Putamen (tissue), 1 donor: ENCODE data around the gene BPIFA1.

Experiments used
- DNase-seq: peaks from one replicate; pipeline ENCODE4 v3.0.0-alpha.2; 2016; ENCODE audit warnings: low spot score

The BPIFA1 gene

DNA sequence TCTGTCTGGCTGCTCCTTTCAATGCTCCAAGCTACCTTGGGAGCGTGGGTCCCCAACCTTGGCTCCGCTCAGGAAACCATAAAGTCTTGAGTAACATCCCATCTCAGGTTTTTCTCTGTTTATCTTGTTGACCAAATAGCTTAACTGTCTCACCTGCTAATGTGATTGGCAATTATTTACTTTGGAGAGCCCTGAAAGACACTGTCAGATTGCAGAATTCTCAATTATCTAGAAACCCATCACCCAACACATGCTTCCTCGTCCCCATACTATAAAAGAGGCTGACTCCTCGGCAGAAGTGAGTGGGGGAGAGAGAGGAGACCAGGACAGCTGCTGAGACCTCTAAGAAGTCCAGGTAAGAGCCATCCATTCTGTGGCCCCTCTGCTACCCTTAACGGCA lies at the start of gene BPIFA1:
Gene BPIFA1, plus strand, starts transcription at position 301 of the 400 bp plus-strand sequence. CDS start 1,716 bp downstream, outside the sequence.
- DNase-seq, result no peak

DNA sequence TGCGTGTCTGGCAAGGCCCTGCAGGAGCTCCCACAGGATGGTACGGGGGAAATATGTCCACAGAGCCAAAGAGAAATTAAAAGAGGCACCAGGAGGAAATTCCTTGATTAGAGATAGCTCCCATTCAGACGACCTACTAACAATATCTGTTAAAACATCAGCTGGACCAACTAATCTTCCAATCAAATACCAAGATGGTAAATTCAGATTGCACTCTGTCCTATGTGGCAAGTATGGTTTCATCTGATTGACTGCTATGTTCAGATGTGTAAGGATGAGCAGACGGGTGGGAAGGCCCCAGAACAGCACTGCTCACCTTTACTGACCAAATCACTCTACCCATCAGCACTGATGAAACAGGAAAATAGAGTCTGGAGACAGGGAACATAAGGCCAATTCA lies 48.3 kb upstream of the BPIFA1 start:
- DNase-seq, result no peak

DNA sequence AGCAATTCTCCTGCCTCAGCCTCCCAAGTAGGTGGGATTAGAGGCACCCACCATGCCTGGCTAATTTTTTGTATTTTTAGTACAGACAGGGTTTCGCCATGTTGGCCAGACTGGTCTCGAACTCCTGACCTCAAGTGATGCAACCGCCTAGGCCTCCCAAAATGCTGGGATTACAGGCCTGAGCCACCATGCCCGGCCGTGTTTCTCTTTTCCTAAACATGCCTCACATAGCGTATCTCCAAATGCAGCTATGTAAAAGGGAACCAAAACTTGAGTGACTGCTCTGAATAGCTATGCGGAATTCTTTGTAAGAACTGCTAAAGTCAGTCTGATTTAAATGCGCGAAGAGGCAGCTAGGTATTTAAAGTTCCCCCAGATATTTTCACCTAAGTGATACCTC lies 47.4 kb upstream of the BPIFA1 start:
- DNase-seq, result no peak

DNA sequence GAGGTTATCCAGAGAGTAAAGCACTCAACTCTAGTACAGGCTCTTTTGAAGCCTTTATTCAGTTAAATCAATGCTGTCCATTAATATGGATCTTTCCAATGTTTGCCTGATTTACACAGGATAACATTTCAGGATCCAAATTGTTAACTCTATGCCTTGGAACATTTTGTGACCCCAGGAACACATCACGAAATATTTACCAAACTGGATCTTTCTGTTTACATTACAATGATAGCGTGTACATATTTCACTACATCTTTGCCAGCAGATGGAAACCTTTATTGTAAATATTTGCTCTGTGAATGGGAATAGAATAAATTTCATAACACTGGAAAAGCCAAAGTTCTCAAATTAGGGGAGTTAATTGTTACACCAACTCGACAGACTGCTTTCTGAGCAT lies 44.3 kb upstream of the BPIFA1 start:
- no peak for DNase-seq

DNA sequence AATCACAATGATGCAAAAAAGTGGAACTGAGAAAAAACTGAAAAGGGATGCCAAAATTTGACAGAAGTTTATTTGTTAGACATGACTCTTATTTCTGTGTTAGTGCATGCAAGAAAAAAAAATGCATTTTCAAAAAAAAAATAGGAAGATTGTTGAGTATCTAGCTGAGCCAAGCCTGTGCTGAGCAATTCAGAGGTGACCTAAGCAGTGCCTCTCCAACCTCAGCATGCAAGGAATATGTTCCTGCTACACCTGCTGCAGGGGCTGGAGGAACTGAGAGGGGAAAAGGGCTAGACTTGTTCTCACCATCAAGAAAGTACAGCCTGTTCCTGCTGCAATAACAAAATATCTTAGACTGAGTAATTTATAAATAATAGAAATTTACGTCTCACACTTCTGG lies 43.8 kb upstream of the BPIFA1 start:
- no peak for DNase-seq

DNA sequence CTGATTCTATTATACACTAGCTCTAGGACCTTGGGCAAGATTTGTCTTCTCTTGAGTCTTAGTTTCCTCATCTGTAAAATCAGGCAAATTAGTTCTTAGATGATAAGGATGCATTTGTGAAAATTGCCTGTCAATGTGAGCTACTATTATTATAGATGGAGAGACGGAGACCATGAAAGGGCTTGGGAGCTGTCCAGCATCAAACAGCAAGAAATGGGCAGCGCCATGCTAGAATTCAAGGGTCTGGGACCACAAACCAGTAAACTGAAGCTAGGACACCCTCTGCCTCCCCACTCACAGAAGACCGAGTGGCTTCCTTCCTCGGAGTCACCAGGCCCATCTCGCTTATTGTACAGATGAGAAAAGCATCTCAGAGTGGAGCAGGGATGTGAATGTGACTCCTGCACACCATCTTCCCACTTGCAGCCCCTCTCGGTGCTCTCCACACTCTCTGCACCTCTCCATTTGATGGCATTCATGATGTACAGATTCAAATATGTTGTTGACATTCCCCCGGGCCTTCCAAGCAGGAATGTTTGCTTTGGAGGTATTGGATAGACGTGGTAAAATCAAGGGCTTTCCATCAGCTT lies 42.8 kb upstream of the BPIFA1 start:
- DNase-seq, result no peak

DNA sequence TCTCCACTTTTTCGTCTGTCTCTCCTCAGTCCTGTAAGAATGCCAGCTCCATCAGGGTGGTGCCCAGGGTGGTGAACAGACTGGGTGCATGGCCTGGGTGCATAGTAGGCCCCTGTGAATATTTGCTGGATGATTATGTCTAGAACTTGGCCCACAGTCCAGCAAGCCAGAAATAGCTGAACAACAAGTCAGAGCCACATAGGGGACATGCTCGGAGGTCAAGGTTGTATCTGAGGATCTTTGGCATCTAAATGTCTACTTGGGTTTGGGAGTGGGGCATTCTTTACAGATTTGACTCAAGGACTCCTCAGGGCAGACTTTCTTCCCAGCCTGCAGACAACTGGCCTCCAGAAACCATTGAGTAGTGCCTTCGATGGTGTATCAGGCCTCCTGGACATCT lies 36.8 kb upstream of the BPIFA1 start:
- DNase-seq, result no peak

DNA sequence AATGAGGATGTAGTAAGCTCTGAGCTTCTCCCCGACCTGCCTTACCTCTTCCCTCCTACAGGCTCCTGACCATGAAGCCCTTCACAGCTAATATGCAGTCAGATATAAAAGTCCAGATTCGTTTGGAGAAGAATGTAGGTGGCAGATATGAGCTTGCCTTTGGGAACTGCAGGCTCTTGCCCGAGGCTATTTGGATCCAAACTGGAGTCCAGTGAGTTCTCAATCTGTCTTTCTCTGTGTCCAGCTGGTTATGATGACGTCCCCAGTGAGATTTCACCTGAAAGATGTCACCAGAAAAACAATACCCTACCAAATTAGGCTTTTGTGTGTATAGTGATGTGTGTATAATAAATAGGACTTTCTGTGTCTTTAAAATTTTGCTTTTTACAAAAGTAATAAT lies 33.3 kb upstream of the BPIFA1 start:
- no peak for DNase-seq

DNA sequence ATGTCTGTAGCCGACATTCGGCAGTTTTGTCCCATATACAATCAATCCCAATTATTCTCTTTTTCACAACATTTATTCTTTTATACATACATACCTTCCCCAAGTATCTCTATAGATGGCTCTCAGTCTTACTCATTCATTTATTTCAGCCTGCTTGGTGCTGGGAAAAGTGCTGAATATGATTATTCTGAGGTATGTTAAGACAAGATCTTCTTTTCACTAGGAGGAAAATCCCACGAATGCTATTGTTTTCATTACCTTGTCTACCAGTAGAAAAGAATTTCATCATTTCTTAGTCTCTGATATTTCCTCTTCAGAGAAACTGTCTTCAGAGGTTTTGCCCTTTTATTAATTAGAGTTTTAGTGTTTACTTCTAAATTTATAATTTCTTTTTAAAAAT lies 32.4 kb upstream of the BPIFA1 start:
- no peak for DNase-seq

DNA sequence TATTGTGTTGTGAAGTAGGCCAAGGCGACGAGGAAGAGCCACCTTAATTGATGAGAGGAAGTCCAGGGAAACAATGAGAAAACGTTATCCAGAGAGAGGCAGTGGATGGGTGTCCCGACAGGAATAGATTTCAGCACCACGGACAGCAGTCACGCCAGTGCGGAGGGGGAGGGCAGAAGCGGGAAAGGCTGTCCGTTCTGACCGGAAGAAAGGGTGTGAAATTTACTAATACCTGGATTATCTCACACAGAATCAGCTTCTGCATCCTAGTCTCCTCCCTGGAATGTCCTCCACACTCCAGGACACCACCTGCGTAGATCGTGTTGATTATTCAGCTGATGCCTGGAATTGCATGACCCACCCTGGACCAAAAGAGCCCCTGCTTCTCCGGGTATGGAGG lies 26.0 kb upstream of the BPIFA1 start:
- DNase-seq, result peak; percentile 26

DNA sequence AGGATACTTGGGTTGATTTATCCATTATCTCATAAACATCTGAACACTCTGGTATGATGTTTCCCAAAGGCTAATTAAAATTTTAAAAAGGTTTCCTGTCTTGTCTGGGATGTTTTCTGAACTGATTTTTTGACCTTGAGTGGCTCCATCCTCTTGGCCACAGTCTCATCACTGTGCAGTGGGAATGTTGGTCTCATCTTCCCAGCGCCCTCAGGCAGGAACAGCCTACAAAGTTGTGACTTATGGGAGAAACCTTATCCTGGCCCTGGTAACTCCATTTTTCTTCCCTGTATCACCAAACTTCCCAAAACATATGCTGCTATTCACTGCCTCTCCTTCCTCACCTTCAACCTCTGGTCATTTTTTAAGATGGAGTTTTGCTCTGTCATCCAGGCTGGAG lies 25.4 kb upstream of the BPIFA1 start:
- no peak for DNase-seq

DNA sequence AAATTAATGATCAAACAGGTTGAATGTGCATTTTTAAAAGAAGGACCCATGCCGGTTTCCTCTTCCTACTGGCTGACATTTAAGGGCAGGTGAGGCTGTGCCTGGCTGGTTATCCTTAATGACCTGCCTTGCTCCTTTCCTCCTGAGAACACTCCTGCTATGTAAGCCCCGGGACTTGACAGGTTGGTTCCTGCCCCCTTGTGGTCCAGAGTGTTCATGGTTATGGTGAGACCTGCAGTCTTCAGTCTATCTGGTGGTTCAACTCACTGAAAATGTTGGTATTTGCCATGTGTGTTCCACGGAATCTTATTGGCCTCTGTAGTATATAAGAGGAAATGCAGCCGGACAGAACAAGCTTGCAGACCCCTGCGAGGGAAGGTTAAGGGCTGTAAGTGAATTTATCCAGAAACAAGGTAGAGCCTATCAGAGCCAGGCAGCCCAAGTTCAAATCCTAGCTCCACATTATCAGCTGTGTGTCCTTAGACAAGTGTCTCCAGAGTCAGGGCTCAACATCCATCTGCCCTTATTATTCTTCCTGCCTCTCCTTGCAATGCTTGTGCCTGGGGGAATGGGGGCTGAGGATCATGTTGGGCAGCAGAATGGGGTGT lies 23.9 kb upstream of the BPIFA1 start:
- peak; percentile 18 for DNase-seq

DNA sequence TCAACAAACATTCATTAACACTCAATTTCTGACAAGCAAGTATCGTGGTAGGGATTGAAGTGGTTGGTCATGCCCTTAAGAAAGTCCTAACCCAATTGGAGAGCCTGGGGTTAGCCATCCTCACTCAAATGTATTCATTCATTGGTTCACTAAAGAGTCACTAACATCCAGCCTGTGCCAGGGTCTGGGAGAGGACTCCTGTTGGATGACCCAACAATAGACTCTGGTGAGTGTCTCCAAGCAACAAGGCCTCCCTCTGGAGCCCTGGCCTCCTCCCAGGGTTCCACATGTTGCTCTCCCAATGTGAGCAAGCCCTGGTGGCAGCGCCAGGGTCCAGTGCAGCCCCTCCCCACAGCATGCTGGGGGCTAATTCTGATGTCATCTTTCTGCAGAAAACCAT lies 18.7 kb upstream of the BPIFA1 start, which contains the start of gene BPIFA3:
Gene BPIFA3, plus strand, starts transcription at position 301 of the 400 bp plus-strand sequence. CDS start 185 bp downstream, outside the sequence.
- DNase-seq, result no peak

DNA sequence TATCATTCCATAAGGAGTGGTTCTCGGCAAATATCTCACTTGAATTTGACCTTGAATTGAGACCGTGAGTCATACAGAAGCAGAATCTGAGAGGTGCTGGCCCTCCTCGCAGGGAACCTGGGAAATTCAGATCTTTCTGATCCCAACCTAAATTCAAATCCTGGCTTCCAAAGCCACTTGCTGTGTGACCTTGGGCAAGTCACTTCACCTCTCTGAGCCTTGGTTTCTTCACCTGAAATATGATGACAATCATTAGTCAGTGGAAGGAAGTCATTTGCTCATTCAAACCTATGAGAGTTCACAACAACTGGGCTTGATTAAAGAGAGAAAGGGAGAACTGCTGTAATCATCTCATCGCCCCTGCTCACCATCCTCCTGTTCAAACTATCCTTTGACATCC lies 11.4 kb upstream of the BPIFA1 start:
- DNase-seq, result no peak

DNA sequence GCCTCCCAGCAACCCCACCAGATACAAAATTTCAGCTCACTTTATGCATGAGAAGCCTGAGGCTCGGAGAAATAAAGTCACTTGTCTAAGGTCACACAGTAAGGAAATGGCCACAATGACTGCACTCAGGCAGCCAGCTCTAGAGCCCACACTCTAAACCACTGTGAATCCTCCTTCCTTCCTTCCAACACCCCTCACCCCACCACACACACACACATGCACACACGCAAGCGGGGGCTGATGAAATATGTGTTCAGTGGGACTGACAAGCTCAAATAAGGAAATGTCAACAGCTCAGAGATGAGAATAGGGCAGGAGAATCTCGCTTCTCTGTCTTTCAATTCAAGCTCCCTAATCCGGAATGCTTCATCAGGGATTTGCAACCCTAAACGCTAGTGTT lies 6.0 kb upstream of the BPIFA1 start:
- no peak for DNase-seq

DNA sequence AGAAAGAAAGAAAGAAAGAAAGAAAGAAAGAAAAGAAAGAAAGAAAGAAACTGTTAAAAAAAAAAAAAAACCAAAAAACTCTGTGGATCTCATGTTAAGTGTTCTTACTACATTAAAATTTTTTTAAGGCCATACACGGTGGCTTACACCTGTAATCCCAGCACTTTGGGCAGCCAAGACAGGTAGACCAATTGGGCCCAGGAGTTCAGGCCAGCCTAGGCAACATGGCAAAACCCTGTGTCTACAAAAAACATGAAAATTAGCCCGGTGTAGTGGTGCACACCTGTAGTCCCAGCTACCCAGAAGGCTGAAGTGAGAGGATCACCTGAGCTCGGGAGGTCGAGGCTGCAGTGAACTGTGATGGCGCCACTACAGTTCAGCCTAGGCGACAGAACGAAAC lies 4.6 kb upstream of the BPIFA1 start:
- DNase-seq, result no peak

DNA sequence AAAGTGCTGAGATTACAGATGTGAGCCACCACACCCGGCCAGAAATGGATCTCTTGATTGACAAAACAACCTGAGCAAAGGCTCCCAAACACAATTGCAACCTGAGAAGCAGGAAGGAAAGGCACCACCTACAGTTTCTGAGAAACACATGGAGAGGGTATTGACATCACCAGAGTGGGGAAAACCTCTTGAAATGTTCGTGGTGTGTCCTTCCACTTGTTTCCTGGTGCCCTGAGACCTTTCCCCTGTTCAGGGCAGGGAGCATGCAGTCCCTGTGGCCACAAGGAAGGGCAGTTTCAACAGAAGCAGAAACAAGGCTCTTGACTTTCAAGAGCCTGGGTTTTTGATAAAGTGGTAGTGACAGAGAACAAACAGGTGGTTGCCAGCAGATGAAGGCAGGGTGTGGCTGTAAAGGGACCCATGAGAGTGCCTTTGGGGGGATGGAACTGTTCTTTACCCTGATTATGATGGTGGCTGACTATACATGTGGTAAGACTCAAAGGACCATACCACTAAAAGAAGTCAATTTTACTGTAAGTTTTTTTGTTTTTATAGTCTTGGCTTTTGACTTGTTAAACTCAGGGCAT lies 3.2 kb upstream of the BPIFA1 start:
- DNase-seq, result no peak

DNA sequence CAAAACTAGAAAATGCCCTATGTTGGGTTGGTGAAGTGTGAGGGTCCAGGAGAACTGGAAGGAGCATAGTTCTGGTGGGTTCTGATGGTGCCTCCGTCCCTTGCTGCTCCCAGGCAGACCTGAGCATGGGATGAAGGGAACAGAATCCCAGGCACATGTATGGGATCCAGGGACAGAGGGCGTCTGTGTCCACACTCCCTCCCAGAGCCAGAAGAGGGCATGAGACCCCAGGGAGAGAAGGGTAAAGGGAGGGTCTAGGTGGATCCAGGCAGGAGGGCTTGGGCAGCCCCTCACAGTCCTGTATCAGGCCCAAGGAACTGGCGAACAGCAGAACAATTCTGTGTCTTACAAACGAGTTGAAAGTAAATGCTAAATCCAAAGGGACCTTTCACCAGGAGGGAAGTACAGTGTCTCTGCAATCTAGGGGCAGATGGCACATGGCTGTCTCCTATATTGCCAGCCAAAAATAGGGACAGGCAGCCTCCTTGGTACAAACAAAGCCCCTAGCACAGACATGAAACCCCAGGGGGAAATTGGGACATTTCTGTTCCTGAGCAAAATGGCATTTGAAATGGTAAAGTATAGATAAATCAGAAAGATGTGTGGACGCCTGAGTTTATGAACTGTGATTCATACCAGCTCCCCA lies 2.5 kb upstream of the BPIFA1 start:
- no peak for DNase-seq

DNA sequence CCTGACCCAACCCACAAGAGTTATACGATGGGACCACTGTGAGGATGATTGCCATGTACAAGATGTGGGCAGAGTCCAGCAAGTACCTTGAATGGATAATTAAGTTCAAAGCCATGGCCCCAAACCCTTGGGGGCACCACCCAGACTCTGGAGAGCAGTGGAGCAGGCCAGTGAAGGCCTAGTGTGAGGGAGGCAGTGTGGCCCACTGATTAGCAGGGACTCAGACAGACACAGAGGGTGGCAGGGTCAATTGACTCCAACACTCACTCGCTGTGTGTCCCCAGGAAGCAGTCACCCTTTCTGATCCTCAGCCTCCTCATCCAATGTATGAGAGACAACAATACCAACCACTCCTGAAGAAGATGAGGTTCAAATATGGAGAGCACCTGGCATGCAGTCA lies 1.7 kb upstream of the BPIFA1 start:
- no peak for DNase-seq

DNA sequence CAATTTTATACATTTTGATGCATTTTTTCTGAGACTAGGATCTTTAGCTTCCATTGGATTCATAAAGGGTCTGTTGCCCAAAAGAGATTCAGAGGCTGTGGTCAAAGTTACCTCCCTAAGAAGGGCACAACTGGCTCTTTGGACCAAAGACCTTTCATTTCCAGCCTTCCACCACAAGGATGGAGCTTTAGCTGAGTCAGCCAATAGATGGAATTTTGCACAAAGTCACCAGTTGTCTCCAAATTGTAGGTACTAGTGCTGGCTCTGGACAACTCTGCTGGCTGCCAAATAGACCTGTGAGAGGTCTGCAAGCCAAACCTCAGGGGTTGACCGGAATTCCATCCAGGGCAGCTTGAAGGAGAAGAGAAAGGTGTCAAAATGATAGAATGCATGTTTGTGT lies 555 bp downstream of the BPIFA1 start:
- no peak for DNase-seq

DNA sequence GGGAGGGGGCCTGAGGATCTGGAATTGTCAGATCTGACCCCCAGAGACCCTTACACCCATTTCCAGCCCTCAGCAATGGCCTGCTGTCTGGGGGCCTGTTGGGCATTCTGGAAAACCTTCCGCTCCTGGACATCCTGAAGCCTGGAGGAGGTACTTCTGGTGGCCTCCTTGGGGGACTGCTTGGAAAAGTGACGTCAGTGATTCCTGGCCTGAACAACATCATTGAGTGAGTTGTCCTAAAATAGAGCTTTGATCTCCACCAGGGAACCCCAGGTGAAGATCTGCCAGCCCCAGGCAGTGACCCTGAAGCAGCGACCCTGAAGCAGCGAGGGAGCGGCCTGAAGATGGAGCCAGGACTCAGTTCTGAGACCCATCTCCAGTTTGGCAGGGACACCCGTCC lies 2.2 kb downstream of the BPIFA1 start:
- no peak for DNase-seq

DNA sequence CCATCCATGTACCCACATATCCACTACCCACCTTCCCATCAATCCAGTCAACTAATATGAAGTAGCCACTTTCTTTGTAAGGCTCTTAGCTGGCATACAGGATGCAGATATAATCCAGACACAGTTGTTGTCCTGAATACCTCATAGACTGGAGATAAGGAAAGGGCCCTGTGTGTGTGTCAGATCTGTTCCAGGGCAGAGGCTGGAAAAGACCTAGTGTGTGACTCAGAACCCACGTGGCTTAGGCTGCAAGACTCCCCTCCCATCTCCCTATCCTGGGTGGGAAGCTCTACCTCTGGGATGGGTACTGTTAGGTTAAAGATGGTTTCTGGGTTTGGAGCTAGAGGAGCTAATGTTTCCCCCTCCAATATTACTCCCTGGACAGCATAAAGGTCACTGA lies 3.6 kb downstream of the BPIFA1 start:
- DNase-seq, result no peak

DNA sequence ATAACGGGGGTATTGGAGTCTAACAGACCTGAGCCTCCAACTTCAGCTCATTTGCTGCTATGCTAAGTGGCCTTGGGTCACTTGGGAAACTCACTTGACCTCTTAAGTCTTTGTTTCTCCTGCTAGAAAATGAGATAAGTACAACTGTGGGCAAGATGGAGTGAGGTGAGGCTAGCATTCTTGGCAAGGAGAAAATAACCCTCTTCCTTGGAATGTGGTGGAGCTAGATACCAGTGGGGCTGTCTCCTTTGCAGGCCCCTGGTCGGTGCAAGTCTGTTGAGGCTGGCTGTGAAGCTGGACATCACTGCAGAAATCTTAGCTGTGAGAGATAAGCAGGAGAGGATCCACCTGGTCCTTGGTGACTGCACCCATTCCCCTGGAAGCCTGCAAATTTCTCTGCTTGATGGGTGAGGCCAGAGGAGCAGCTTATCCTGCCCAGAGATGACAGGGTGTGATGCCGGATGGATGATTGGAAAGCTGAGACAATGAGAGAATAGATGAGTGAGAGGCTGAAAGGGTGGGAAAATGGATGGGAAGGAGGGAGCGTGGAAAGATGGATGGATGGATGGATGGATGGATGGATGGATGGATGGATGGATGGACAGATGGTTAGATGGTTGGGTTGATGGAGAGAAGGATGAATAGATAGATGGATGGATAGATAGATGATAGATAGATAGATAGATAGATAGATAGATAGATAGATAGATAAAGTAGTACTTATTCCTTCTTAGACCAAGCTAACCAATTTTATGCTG lies 4.4 kb downstream of the BPIFA1 start:
- DNase-seq, result no peak
